Neuronal stem cell (in vitro differentiated cells): Measurements from ENCODE around the gene COL5A1.
A peak's percentile ranks its signal among the peaks of the same experiment; 100 is the strongest.

Experiments
- DNase-seq: peaks from one replicate; pipeline ENCODE4 v3.0.0-alpha.2; 2013; ENCODE audit warnings: low spot score
- H2AFZ ChIP-seq: one replicate; pipeline ENCODE4 v1.6.1; 2013; ENCODE audit warnings: mild to moderate bottlenecking, low read length, inconsistent platforms
- H2AK5ac ChIP-seq: 2 replicates; pipeline ENCODE4 v1.6.1; 2013; ENCODE audit warnings: low read depth, mild to moderate bottlenecking, inconsistent platforms, low read length, moderate library complexity, mixed read lengths
- H2BK120ac ChIP-seq: 2 replicates; pipeline ENCODE4 v1.6.1; 2013; ENCODE audit warnings: low read depth, mild to moderate bottlenecking, inconsistent platforms, low read length, moderate library complexity, mixed read lengths
- H2BK12ac ChIP-seq: one replicate; pipeline ENCODE4 v1.6.1; 2013; ENCODE audit warnings: low read length, inconsistent platforms
- H2BK15ac ChIP-seq: 2 replicates; pipeline ENCODE4 v1.6.1; 2013; ENCODE audit warnings: mild to moderate bottlenecking, low read length, inconsistent platforms, mixed read lengths
- H2BK5ac ChIP-seq: one replicate; pipeline ENCODE4 v1.6.1; 2013; ENCODE audit warnings: inconsistent platforms, mild to moderate bottlenecking, low read length, moderate library complexity
- H3K14ac ChIP-seq: one replicate; pipeline ENCODE4 v1.6.1; 2013; ENCODE audit warnings: low read length, inconsistent platforms
- H3K18ac ChIP-seq: 2 replicates; pipeline ENCODE4 v1.6.1; 2013; ENCODE audit warnings: low read length, inconsistent platforms
- H3K23ac ChIP-seq: 2 replicates; pipeline ENCODE4 v1.6.1; 2013; ENCODE audit warnings: low read depth, mild to moderate bottlenecking, mixed read lengths, low read length, inconsistent platforms; ENCODE audit not compliant: poor library complexity
- H3K27ac ChIP-seq: replicated peaks from 3 replicates; pipeline ENCODE4 v1.5.1; 2013; ENCODE audit warnings: low read length, inconsistent platforms
- H3K27me3 ChIP-seq, 3 experiments: 2 replicates each; pipeline ENCODE4 v1.6.1; 2013; ENCODE audit warnings: low read length in 3 of 3, mild to moderate bottlenecking in 2 of 3, inconsistent platforms in 1 of 3, low read depth in 1 of 3, mixed read lengths in 1 of 3, moderate library complexity in 1 of 3; ENCODE audit not compliant: control insufficient read depth in 3 of 3, insufficient read depth in 3 of 3
- H3K36me3 ChIP-seq, 2 donors: replicated peaks in 1 of 2; 2 replicates each; pipeline ENCODE4 v1.6.1; 2013; ENCODE audit warnings: low read length in 2 of 2; ENCODE audit not compliant: control insufficient read depth in 2 of 2, insufficient read depth in 2 of 2
- H3K4ac ChIP-seq: 2 replicates; pipeline ENCODE4 v1.6.1; 2013; ENCODE audit warnings: inconsistent platforms, mild to moderate bottlenecking, low read length, moderate library complexity
- H3K4me1 ChIP-seq, 2 donors: 1 replicate in 1 of 2; 2 replicates in 1 of 2; pipeline ENCODE4 v1.6.1; 2013; ENCODE audit warnings: low read length in 2 of 2, low read depth in 1 of 2; ENCODE audit not compliant: control insufficient read depth in 2 of 2, insufficient read depth in 1 of 2
- H3K4me2 ChIP-seq: one replicate; pipeline ENCODE4 v1.6.1; 2013; ENCODE audit warnings: mild to moderate bottlenecking, low read length, inconsistent platforms; ENCODE audit not compliant: insufficient read depth, poor library complexity, severe bottlenecking
- H3K4me3 ChIP-seq, 2 donors: 2 replicates each; pipeline ENCODE4 v1.5.1; 2013; ENCODE audit warnings: low read length in 2 of 2, mild to moderate bottlenecking in 2 of 2, inconsistent platforms in 1 of 2, moderate library complexity in 1 of 2
- H3K79me1 ChIP-seq: one replicate; pipeline ENCODE4 v1.6.1; 2013; ENCODE audit warnings: low read depth, mild to moderate bottlenecking, inconsistent platforms, low read length, moderate library complexity
- H3K9ac ChIP-seq: one replicate; pipeline ENCODE4 v1.6.1; 2013; ENCODE audit warnings: mild to moderate bottlenecking, low read depth, low read length, inconsistent platforms; ENCODE audit not compliant: poor library complexity
- H3K9me3 ChIP-seq, 2 donors: replicated peaks in 1 of 2; 2 replicates each; pipeline versions ENCODE3 to v1.6.1; 2013; ENCODE audit warnings: low read length in 2 of 2, mild to moderate bottlenecking in 2 of 2, inconsistent platforms in 1 of 2, low read depth in 1 of 2, mixed read lengths in 1 of 2, moderate library complexity in 1 of 2; ENCODE audit not compliant: control insufficient read depth in 2 of 2, insufficient read depth in 1 of 2
- H4K8ac ChIP-seq: one replicate; pipeline ENCODE4 v1.6.1; 2013; ENCODE audit warnings: low read depth, mild to moderate bottlenecking, inconsistent platforms, low read length, moderate library complexity
- H4K91ac ChIP-seq: one replicate; pipeline ENCODE4 v1.6.1; 2013; ENCODE audit warnings: low read length, low read depth, mild to moderate bottlenecking, inconsistent platforms; ENCODE audit not compliant: poor library complexity
- WGBS, 2 donors: extraction: QIAGEN DNeasy Blood & Tissue Kit; methylation state at CpG; one replicate each; pipeline ENCODE4 v1.1.7; 2013; ENCODE audit warnings: missing lambda C conversion rate in 2 of 2, mixed read lengths in 1 of 2; ENCODE audit not compliant: insufficient read length in 2 of 2, insufficient replicate concordance in 1 of 2; ENCODE audit errors: extremely low coverage in 2 of 2; 5-methylcytosine and 5-hydroxymethylcytosine counted together

The COL5A1 gene

DNA sequence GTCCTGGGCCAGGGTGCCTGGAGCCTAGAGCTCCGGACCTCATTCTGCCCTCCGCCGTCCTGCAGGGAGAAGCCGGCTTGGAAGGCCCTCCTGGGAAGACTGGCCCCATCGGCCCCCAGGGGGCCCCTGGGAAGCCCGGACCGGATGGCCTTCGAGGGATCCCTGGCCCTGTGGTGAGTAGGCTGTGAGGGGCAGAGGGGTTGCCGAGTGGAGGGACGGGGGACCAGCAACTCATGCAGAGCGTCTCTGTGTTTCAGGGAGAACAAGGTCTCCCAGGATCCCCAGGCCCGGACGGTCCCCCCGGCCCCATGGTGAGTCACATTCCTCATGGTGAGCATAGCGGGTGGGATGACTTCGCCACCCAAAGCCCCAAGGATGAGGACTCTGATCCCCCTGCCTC, 177.0 kb downstream of the COL5A1 start:
- H3K79me1 ChIP-seq: no peaks in the 10 kb centered on the region
- no peak overlapping the region for H2AFZ ChIP-seq
- peaks cover 0 to under 1% of the 10 kb centered on the region in 2 donors for H3K9me3 ChIP-seq
- H3K27me3 ChIP-seq: no peaks in the 10 kb centered on the region
- H3K4ac ChIP-seq: no peak overlapping the region
- no peaks in the 10 kb centered on the region for H3K4me1 ChIP-seq
- DNase-seq: no peak
- no peak overlapping the region for H2BK5ac ChIP-seq
- H4K91ac ChIP-seq: no peak overlapping the region
- peaks cover 0 to 4% of the 10 kb centered on the region in 2 donors for H3K36me3 ChIP-seq
- no peak overlapping the region for H3K23ac ChIP-seq
- H3K9ac ChIP-seq: no peak overlapping the region
- peak overlapping the region; percentile 40 for H2AK5ac ChIP-seq
- WGBS, 2 donors: no CpG with 5 or more reads among the region's 16 CpGs
- no peak overlapping the region for H4K8ac ChIP-seq
- no peak overlapping the region for H3K4me3 ChIP-seq
- no peak overlapping the region for H2BK15ac ChIP-seq
- H3K18ac ChIP-seq: peak overlapping the region; percentile 13
- H3K27ac ChIP-seq: no peak overlapping the region
- H2BK12ac ChIP-seq: no peak overlapping the region
- H3K14ac ChIP-seq: no peak overlapping the region
- no peak overlapping the region for H3K4me2 ChIP-seq
- no peak overlapping the region for H2BK120ac ChIP-seq

DNA sequence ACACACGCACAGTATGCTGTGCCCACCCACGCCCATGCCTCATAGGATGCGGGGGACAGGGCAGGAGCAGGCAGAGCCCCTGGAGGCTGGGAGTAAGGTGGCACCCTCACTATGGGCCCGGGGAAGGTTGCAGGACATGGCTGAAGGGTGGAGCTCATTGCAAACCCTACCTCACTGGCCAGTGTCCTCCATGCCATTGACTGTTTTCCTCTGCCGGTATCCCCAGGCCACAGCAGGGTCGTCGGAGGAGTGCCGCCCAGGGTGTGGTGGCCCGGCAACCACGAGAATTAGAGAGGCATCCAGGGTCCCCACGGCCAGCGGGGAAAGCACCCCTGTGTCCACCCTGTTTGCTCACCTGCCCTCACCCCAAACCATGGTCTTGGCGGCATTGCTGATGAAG, 179.3 kb downstream of the COL5A1 start:
- no peak overlapping the region for H3K4me2 ChIP-seq
- H3K18ac ChIP-seq: no peak overlapping the region
- H3K4me1 ChIP-seq: no peaks in the 10 kb centered on the region
- no peak overlapping the region for H3K23ac ChIP-seq
- no peak overlapping the region for H4K91ac ChIP-seq
- H3K4me3 ChIP-seq: no peak overlapping the region
- no peak overlapping the region for H2BK120ac ChIP-seq
- peaks cover 0 to 11% (median 0%) of the 10 kb centered on the region in 3 experiments for H3K27me3 ChIP-seq
- H3K4ac ChIP-seq: peak overlapping the region; percentile 61
- H3K9ac ChIP-seq: peak overlapping the region; percentile 21
- H3K27ac ChIP-seq: no peak overlapping the region
- no peaks in the 10 kb centered on the region for H3K79me1 ChIP-seq
- H4K8ac ChIP-seq: no peak overlapping the region
- peaks cover 0 to 3% of the 10 kb centered on the region in 2 donors for H3K36me3 ChIP-seq
- no peak for DNase-seq
- no peak overlapping the region for H2AFZ ChIP-seq
- H3K14ac ChIP-seq: peak overlapping the region; percentile 51
- H2BK15ac ChIP-seq: no peak overlapping the region
- peak overlapping the region; percentile 35 for H2BK12ac ChIP-seq
- no CpG with 5 or more reads among the region's 13 CpGs for WGBS, 2 donors
- peak overlapping the region; percentile 49 for H2AK5ac ChIP-seq
- H3K9me3 ChIP-seq: peaks cover 0 to 4% of the 10 kb centered on the region in 2 donors
- no peak overlapping the region for H2BK5ac ChIP-seq

DNA sequence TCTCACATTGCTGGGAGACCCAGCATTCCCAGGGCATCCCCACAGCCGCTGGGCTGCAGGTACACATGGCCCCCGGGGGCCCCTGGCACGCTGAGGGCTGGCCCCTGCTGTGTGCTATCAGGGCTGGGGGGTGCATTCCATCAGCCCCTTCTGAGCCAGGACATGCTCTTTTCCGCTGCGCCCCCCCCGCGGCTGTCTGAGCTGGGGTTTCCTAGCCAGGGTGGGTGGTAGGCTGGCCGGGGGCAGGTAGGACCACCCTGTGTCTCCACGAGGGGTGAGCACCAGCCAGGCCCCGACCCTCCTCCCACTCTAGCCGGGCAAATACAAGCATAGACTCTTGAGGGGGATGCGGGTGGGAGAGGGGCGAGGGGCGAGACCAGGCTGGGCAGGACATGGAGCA, 180.9 kb downstream of the COL5A1 start:
- peaks cover 0 to 3% of the 10 kb centered on the region in 2 donors for H3K36me3 ChIP-seq
- peak overlapping the region; percentile 18 for H2BK15ac ChIP-seq
- peak overlapping the region; percentile 17 for H2BK12ac ChIP-seq
- H2AFZ ChIP-seq: no peak overlapping the region
- H3K23ac ChIP-seq: no peak overlapping the region
- H3K79me1 ChIP-seq: no peaks in the 10 kb centered on the region
- H3K9me3 ChIP-seq: peaks cover 0 to 4% of the 10 kb centered on the region in 2 donors
- H4K91ac ChIP-seq: no peak overlapping the region
- no CpG with 5 or more reads among the region's 14 CpGs for WGBS, 2 donors
- H3K4me3 ChIP-seq: no peak overlapping the region
- H3K14ac ChIP-seq: peak overlapping the region; percentile 76
- no peak overlapping the region for H3K18ac ChIP-seq
- no peak for DNase-seq
- peaks cover 0 to 11% (median 0%) of the 10 kb centered on the region in 3 experiments for H3K27me3 ChIP-seq
- H2BK120ac ChIP-seq: no peak overlapping the region
- no peak overlapping the region for H3K4ac ChIP-seq
- no peak overlapping the region for H3K27ac ChIP-seq
- no peak overlapping the region for H2BK5ac ChIP-seq
- peaks cover 0 to 3% of the 10 kb centered on the region in 2 donors for H3K4me1 ChIP-seq
- peak overlapping the region; percentile 9 for H4K8ac ChIP-seq
- H3K9ac ChIP-seq: no peak overlapping the region
- H2AK5ac ChIP-seq: peak overlapping the region; percentile 32
- no peak overlapping the region for H3K4me2 ChIP-seq

DNA sequence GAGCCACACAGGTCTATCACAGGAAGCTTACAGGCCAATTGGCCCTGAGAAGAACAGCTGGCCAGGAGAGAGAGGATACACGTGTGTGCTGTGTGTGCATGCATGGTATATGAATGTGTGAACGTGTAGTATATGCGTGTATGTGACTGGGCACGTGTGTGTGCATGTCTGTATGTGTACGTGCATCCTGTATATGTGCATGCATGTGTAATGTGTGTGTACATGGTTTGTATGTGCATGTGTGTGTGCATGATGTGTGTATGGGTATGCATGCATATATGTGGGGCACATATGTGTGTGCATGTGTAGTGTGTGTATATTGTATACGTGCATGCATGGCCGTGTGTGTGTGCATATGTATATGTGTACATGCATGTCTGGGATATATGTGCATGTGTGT, 182.0 kb downstream of the COL5A1 start:
- no peak overlapping the region for H2BK120ac ChIP-seq
- peak overlapping the region; percentile 14 for H2AK5ac ChIP-seq
- H3K23ac ChIP-seq: peak overlapping the region; percentile 45
- peaks cover 0 to 11% (median 3%) of the 10 kb centered on the region in 3 experiments for H3K27me3 ChIP-seq
- H3K4ac ChIP-seq: no peak overlapping the region
- no peak overlapping the region for H3K14ac ChIP-seq
- peaks cover 0 to 4% of the 10 kb centered on the region in 2 donors for H3K9me3 ChIP-seq
- no peak overlapping the region for H2BK15ac ChIP-seq
- no CpG with 5 or more reads among the region's 7 CpGs for WGBS, 2 donors
- no peak overlapping the region for H3K4me2 ChIP-seq
- no peak for DNase-seq
- H3K9ac ChIP-seq: no peak overlapping the region
- H3K4me1 ChIP-seq: peaks cover 0 to 3% of the 10 kb centered on the region in 2 donors
- H3K79me1 ChIP-seq: no peaks in the 10 kb centered on the region
- no peak overlapping the region for H4K91ac ChIP-seq
- no peak overlapping the region for H2BK12ac ChIP-seq
- H2BK5ac ChIP-seq: no peak overlapping the region
- H3K4me3 ChIP-seq: peak overlapping the region in 1 of 2 donors; percentile 41
- no peak overlapping the region for H3K27ac ChIP-seq
- H3K18ac ChIP-seq: no peak overlapping the region
- H2AFZ ChIP-seq: no peak overlapping the region
- peaks cover 0 to 8% of the 10 kb centered on the region in 2 donors for H3K36me3 ChIP-seq
- H4K8ac ChIP-seq: peak overlapping the region; percentile 86
